GM12891 (cell line): Measurements from ENCODE around the gene NISCH.

ENCODE experiments used
- DNase-seq: peaks from one replicate; pipeline ENCODE4 v3.0.0; 2011; ENCODE audit warnings: low spot score; ENCODE audit not compliant: insufficient read length
- FAIRE-seq: peaks from 2 replicates; lab custom pipeline; 2011; peaks lifted over from hg19 to GRCh38; lab: Jason Lieb, UNC
- PAX5 ChIP-seq: IDR thresholded peaks from 2 replicates; pipeline ENCODE4 v1.6.1; 2011; ENCODE audit warnings: low read length, moderate library complexity, mild to moderate bottlenecking; ENCODE audit not compliant: insufficient read depth, severe bottlenecking
- POLR2A ChIP-seq: IDR thresholded peaks from 2 replicates; pipeline ENCODE4 v1.6.1; 2011; ENCODE audit warnings: low read depth, low read length, control low read depth
- POLR2AphosphoS5 ChIP-seq: IDR thresholded peaks from 2 replicates; pipeline ENCODE4 v1.6.1; 2011; ENCODE audit warnings: low read depth, low read length, control low read depth
- POU2F2 ChIP-seq: IDR thresholded peaks from 2 replicates; pipeline ENCODE4 v1.6.1; 2011; ENCODE audit warnings: low read depth, mild to moderate bottlenecking, control low read depth, low read length, moderate library complexity
- SPI1 ChIP-seq: IDR thresholded peaks from 2 replicates; pipeline ENCODE4 v1.6.1; 2011; ENCODE audit warnings: low read depth, low read length, control low read depth
- TAF1 ChIP-seq: IDR thresholded peaks from 2 replicates; pipeline ENCODE4 v1.6.1; 2011; ENCODE audit warnings: low read depth, low read length, control low read depth

The NISCH gene

GRCh38 chr3:52487050-52487787 lies 31.8 kb downstream of the NISCH start:
- DNase-seq (no peak), FAIRE-seq (no peak)
- TF ChIP-seq POLR2A = no peak
- TF ChIP-seq TAF1 = no peak
- no peak for TF ChIP-seq SPI1
- no peak for TF ChIP-seq PAX5
- no peak for TF ChIP-seq POU2F2
- no peak for TF ChIP-seq POLR2AphosphoS5

GRCh38 chr3:52487788-52488691 lies 32.6 kb downstream of the NISCH start:
- no peak for TF ChIP-seq POLR2A
- no peak for TF ChIP-seq PAX5
- TF ChIP-seq TAF1 = no peak
- TF ChIP-seq POLR2AphosphoS5 = no peak
- no peak for TF ChIP-seq SPI1
- TF ChIP-seq POU2F2 = no peak
- DNase-seq (no peak), FAIRE-seq (no peak)

GRCh38 chr3:52488746-52489145 lies 33.3 kb downstream of the NISCH start:
- TF ChIP-seq SPI1 (no peak), TAF1 (no peak), POLR2AphosphoS5 (no peak), PAX5 (no peak), POLR2A (no peak), POU2F2 (no peak)
- DNase-seq = no peak
- FAIRE-seq = no peak

GRCh38 chr3:52489453-52489852 lies 34.0 kb downstream of the NISCH start:
- TF ChIP-seq TAF1 (no peak), POU2F2 (no peak), POLR2A (no peak), POLR2AphosphoS5 (no peak), SPI1 (no peak), PAX5 (no peak)
- FAIRE-seq (no peak), DNase-seq (no peak)

- TF ChIP-seq POU2F2 (no peak), PAX5 (no peak), POLR2AphosphoS5 (no peak), POLR2A (no peak), SPI1 (no peak), TAF1 (no peak)
- DNase-seq = no peak
- FAIRE-seq = no peak
Observed at GRCh38 chr3:52490035-52490938, 34.9 kb downstream of the NISCH start.

- FAIRE-seq = no peak
- TF ChIP-seq POLR2A (no peak), POLR2AphosphoS5 (no peak), TAF1 (no peak), PAX5 (no peak), POU2F2 (no peak), SPI1 (no peak)
- DNase-seq = no peak
Observed at GRCh38 chr3:52490939-52491526, 35.6 kb downstream of the NISCH start.

GRCh38 chr3:52492059-52492458 lies 36.7 kb downstream of the NISCH start:
- DNase-seq = no peak
- TF ChIP-seq PAX5 (no peak), SPI1 (no peak), POU2F2 (no peak), POLR2A (no peak), TAF1 (no peak), POLR2AphosphoS5 (no peak)
- FAIRE-seq = no peak

GRCh38 chr3:52493232-52494017 lies 38.0 kb downstream of the NISCH start:
- DNase-seq (no peak), FAIRE-seq (no peak)
- no peak for TF ChIP-seq TAF1
- no peak for TF ChIP-seq POLR2A
- no peak; the same call in 1 of the 2 replicates for TF ChIP-seq POLR2AphosphoS5
- TF ChIP-seq SPI1 = no peak
- no peak for TF ChIP-seq POU2F2
- no peak for TF ChIP-seq PAX5

- DNase-seq (no peak), FAIRE-seq (no peak)
- TF ChIP-seq SPI1 = no peak
- TF ChIP-seq POLR2A = no peak
Observed at GRCh38 chr3:52494445-52494844, 39.0 kb downstream of the NISCH start.
